Activated CD8-positive, alpha-beta T cell treated with anti-CD3 and anti-CD28 coated beads, Interleukin-2, amount 10 ng/mL, durations not matched to agents 7 days and 5 days (primary cell): ENCODE results near the gene HSPH1. TPM values are rescaled to one million over a fixed set of nuclear protein-coding genes. Genes with fewer than 3 reads are reported as not detected.
A peak's percentile ranks its signal among the peaks of the same experiment; 100 is the strongest.

Experiments
- ATAC-seq: fragments of 150-1000 bp; cut with Tn5 transposase; one replicate; pipeline ENCODE4 v1.10.0; 2021; ENCODE audit warnings: moderate library complexity
- CTCF ChIA-PET: fragments of 350-600 bp; sonication (Branson Sonifier 250); formaldehyde crosslinking; loops from one replicate; lab custom pipeline; 2021; ENCODE audit warnings: antibody characterized with exemption; lab: Charles Lee
- POLR2A ChIA-PET: fragments of 350-600 bp; sonication (Branson Sonifier 250); formaldehyde crosslinking; loops from one replicate; lab custom pipeline; 2021; ENCODE audit warnings: antibody characterized with exemption; lab: Charles Lee
- DNase-seq: peaks from one replicate; pipeline ENCODE4 v3.0.0-alpha.2; 2020
- H3K27ac Mint-ChIP-seq: one replicate; pipeline ENCODE4 v1.8.0; 2021; ENCODE audit warnings: mild to moderate bottlenecking, mixed read lengths
- H3K27me3 Mint-ChIP-seq: one replicate; pipeline ENCODE4 v1.8.0; 2021; ENCODE audit warnings: low read depth, mixed read lengths
- H3K36me3 Mint-ChIP-seq: one replicate; pipeline ENCODE4 v1.8.0; 2021; ENCODE audit warnings: low read depth, mixed read lengths
- H3K4me1 Mint-ChIP-seq: one replicate; pipeline ENCODE4 v1.8.0; 2021; ENCODE audit warnings: low read depth, mixed read lengths
- H3K4me3 Mint-ChIP-seq: one replicate; pipeline ENCODE4 v1.8.0; 2021; ENCODE audit warnings: mild to moderate bottlenecking, mixed read lengths
- H3K9me3 Mint-ChIP-seq: one replicate; pipeline ENCODE4 v1.8.0; 2022; ENCODE audit warnings: mixed read lengths; ENCODE audit not compliant: insufficient read depth
- total RNA-seq, 2 experiments: library from RNA; stranded (reverse); gene quantifications; one replicate each; pipeline ENCODE4 v1.2.3, GENCODE V29; 2021

The HSPH1 gene
- total RNA-seq = 100 to 1,000 TPM; 139 to 140 TPM

GRCh38 chr13:31161557-31162150 lies at the start of gene HSPH1:
HSPH1 (minus strand) TSS chr13:31161904; CDS start chr13:31161582, 322 bp downstream.
- H3K27me3 Mint-ChIP-seq = no peaks in the 10 kb centered on the region
- DNase-seq (peak; percentile 99), ATAC-seq (peak; percentile 80)
- peak within 1 kb of the TSS; percentile 99 for H3K27ac Mint-ChIP-seq
- POLR2A ChIA-PET = interaction anchor here (0.6 to 1.5 kb wide), 4 partner anchors 10 to 523 kb away, joined by 3 to 4 read pairs (median 3); no protein-coding TSS in a partner anchor
- H3K9me3 Mint-ChIP-seq = no peaks in the 10 kb centered on the region
- H3K4me3 Mint-ChIP-seq = peak within 1 kb of the TSS; percentile 98
- peaks cover 42% of the 10 kb centered on the region for H3K4me1 Mint-ChIP-seq
- H3K36me3 Mint-ChIP-seq = peaks cover 30% of the 10 kb centered on the region
- CTCF ChIA-PET = interaction anchor here (0.8 to 1.6 kb wide), 4 partner anchors 9 to 579 kb away, joined by 3 to 5 read pairs (median 3); no protein-coding TSS in a partner anchor

DNA sequence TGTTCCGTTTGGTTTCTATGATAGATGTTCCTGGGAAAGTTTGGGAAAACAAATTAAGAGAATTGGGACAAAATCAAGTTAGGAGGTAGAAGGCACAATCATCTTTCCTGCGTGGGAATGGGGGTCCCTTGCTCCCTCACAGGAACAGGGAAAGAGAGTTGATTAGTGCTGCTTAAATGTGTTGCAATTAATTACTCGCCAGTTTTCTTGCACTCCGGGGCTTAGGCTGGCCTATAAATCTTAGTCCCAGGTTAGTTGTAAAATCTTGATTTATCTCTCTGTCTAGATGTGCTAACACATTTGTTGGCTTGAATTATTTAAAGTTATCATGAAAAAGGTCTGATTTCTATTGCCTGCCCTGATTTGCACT lies 48.1 kb upstream of the HSPH1 start:
- CTCF ChIA-PET = interaction anchor here (0.9 to 1.7 kb wide), 2 partner anchors 10 to 26 kb away, joined by 3 to 4 read pairs; partner anchors contain the start of gene B3GLCT
- peaks cover 7% of the 10 kb centered on the region for H3K4me1 Mint-ChIP-seq
- no peak for ATAC-seq
- no peaks in the 10 kb centered on the region for H3K27me3 Mint-ChIP-seq
- POLR2A ChIA-PET = no interaction called here
- H3K27ac Mint-ChIP-seq = no peak overlapping the region
- no peaks in the 10 kb centered on the region for H3K9me3 Mint-ChIP-seq
- H3K36me3 Mint-ChIP-seq = no peaks in the 10 kb centered on the region
- no peak overlapping the region for H3K4me3 Mint-ChIP-seq
- peak; percentile 10 for DNase-seq

DNA sequence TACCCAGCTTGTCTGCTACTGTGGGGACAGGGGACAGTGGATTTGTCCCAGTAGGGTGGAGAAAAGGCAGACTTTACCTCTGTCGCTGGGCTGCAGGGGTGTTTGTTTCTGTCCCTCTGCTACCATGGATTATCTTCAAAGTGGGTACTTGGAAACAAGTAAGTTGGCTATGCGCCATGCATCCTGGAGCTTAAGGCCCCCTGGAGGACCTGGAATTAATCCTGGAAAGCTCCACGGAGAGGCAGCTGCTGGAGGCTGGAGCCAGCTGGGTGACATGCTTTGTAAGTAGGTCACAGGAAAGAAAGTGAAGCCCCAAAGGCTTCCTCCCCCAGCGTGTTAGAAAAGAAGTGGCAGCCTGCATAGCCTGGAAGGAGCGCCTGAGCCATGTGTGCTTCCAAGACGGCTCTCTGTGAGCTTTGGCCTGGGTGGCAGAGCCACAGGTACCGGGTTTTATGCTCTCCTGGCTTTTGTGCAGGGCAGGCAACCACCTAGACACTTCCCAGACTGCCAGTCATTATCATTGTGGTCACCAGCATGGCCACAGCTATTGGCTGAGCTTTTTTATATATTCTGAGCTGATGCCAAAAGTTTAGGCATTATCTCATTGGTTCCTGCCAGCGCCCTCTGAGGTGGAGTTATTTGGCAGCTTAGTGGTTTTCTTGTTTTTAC lies 47.6 kb upstream of the HSPH1 start:
- no peak overlapping the region for H3K4me3 Mint-ChIP-seq
- ATAC-seq (no peak), DNase-seq (peak; percentile 20)
- CTCF ChIA-PET = interaction anchor here (0.9 to 1.7 kb wide), 2 partner anchors 10 to 27 kb away, joined by 3 to 4 read pairs; partner anchors contain the start of gene B3GLCT
- no peaks in the 10 kb centered on the region for H3K27me3 Mint-ChIP-seq
- no peaks in the 10 kb centered on the region for H3K9me3 Mint-ChIP-seq
- POLR2A ChIA-PET = no interaction called here
- H3K36me3 Mint-ChIP-seq = no peaks in the 10 kb centered on the region
- H3K27ac Mint-ChIP-seq = no peak overlapping the region
- peaks cover 12% of the 10 kb centered on the region for H3K4me1 Mint-ChIP-seq

- Mint-ChIP-seq H3K4me1 (peaks cover 17% of the 10 kb centered on the region), H3K27me3 (no peaks in the 10 kb centered on the region), H3K36me3 (no peaks in the 10 kb centered on the region), H3K27ac (no peak overlapping the region), H3K4me3 (no peak overlapping the region), H3K9me3 (no peaks in the 10 kb centered on the region)
- ChIA-PET POLR2A (interaction anchor here (0.6 kb wide), 1 partner anchor 52 kb away, joined by 3 read pairs; no protein-coding TSS in a partner anchor), CTCF (interaction anchor here (0.9 to 1.7 kb wide), 2 partner anchors 9 to 28 kb away, joined by 3 to 4 read pairs; partner anchors contain the start of gene B3GLCT)
- DNase-seq (peak; percentile 2), ATAC-seq (no peak)
Observed at GRCh38 chr13:31208559-31209122, 46.9 kb upstream of the HSPH1 start.

DNA sequence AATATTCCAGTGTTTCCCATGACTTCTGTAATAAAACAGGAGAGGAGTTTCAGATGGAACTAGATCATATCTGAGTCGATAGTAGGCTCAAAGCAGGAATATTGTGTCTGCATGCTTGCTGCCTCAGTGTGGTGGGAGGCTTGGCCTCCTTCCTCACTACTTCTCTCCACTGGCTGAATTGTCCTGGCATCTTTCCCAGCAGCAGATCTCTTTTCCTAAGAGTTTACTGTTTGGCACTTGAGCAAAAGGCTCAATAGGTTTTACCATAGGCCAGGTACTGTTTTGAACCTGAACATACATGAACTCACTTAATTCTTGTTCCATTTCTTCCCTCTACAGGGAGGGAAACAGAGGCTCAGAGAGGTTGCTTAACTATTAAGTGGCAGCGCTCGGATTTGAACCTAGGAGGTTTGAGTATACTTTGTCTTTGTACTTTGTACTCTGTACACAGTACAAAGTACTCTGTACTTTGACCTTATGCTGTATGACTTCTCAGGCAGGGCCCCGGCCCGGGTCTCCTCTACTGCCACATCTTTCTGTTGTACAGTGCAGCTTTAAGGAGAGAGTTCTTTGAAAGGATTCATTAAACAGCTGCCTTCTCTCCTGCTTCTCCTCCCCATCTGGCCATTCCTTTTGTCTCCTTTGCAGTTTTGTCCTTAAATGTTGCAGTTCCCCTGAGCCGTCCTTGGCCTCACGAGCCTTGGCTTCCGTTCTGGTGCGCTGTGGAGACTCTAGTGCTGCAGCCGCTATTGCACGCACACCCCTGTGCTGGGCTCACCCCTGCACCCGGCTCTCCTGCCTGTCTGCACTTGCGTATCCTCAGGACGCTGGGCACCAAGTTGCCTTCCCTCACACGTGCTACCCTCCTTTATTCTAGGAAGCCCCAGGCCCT lies 46.2 kb upstream of the HSPH1 start:
- ATAC-seq = no peak
- Mint-ChIP-seq H3K27ac (no peak overlapping the region), H3K4me1 (peaks cover 17% of the 10 kb centered on the region), H3K4me3 (no peak overlapping the region), H3K36me3 (no peaks in the 10 kb centered on the region), H3K9me3 (no peaks in the 10 kb centered on the region), H3K27me3 (no peaks in the 10 kb centered on the region)
- ChIA-PET POLR2A (interaction anchor here (0.6 kb wide), 1 partner anchor 52 kb away, joined by 3 read pairs; no protein-coding TSS in a partner anchor), CTCF (interaction anchor here (1.7 kb wide), 1 partner anchor 8 kb away, joined by 4 read pairs; the partner anchor contains the start of gene B3GLCT)
- peak; percentile 13 for DNase-seq

DNA sequence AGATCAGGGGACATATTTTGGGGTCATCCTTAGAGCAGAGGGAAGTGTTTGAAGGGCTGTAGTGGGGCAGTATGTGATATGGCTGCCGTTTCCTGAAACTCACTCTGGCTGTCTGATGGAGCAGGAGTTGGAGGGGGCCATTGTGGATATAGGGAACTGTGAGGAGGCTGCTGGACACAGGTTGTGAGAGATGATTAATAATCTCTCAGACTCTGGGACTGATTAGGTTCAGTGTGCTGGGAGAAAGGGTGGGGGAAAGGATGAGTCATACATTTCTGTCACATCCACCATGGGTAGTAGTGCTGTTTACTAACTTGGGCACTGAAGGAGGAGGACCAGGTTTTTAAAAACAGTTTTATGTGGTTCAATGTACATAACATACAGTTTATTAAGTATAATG lies 42.9 kb upstream of the HSPH1 start:
- no peak overlapping the region for H3K4me3 Mint-ChIP-seq
- CTCF ChIA-PET = no interaction called here
- no peaks in the 10 kb centered on the region for H3K9me3 Mint-ChIP-seq
- peaks cover 22% of the 10 kb centered on the region for H3K4me1 Mint-ChIP-seq
- DNase-seq (peak; percentile 31), ATAC-seq (no peak)
- no peak overlapping the region for H3K27ac Mint-ChIP-seq
- H3K27me3 Mint-ChIP-seq = no peaks in the 10 kb centered on the region
- no peaks in the 10 kb centered on the region for H3K36me3 Mint-ChIP-seq
- POLR2A ChIA-PET = interaction anchor here (0.7 kb wide), 1 partner anchor 66 kb away, joined by 3 read pairs; no protein-coding TSS in a partner anchor

DNA sequence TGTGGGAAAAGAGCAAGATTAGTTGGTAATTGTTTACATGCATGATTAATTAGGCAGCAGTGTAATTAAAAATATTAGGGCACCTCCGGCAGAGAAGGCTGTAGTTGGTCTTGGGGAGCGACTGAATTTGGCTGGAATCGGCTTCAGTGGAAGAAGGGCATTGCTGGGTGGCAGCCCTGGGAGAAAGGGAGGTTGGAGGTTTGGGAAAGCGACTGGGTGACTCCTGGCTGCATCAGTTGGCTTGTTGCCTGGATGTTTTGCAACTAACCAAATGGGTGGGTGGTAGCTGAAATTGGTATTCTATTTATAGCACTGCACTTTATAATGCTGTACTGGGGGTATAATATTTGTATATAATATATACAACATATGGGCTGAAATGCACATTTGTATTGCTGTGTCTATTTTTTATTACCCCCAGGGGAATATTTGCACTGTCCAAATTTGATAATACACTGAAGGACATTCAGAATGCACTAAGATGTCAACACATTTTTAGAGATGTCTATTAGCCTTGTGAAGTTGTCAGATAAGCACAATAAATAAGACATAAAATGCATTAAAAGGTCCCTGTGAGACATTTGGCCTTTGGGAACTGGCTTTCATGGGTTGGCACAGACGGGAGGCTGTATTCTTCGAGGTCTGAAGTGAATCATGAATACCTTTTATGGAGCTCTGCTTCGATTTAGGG lies 39.8 kb upstream of the HSPH1 start:
- no peak for DNase-seq
- Mint-ChIP-seq H3K4me1 (peaks cover 25% of the 10 kb centered on the region), H3K36me3 (no peaks in the 10 kb centered on the region), H3K27ac (peak overlapping the region; percentile 79), H3K27me3 (peaks cover 4% of the 10 kb centered on the region), H3K4me3 (peak overlapping the region; percentile 76), H3K9me3 (no peaks in the 10 kb centered on the region)
- CTCF ChIA-PET = interaction anchor here (0.6 to 2.7 kb wide), 9 partner anchors 10 to 45 kb away, joined by 3 to 10 read pairs (median 3); no protein-coding TSS in a partner anchor
- POLR2A ChIA-PET = interaction anchor here (0.9 kb wide), 1 partner anchor 39 kb away, joined by 3 read pairs; no protein-coding TSS in a partner anchor
- ATAC-seq = no peak

GRCh38 chr13:31200637-31200971 lies 38.9 kb upstream of the HSPH1 start:
- H3K27me3 Mint-ChIP-seq = peaks cover 4% of the 10 kb centered on the region
- peak overlapping the region; percentile 79 for H3K27ac Mint-ChIP-seq
- DNase-seq (peak; percentile 40), ATAC-seq (peak; percentile 31)
- POLR2A ChIA-PET = interaction anchor here (0.9 kb wide), 1 partner anchor 38 kb away, joined by 3 read pairs; no protein-coding TSS in a partner anchor
- CTCF ChIA-PET = interaction anchor here (0.9 to 2.7 kb wide), 6 partner anchors 11 to 45 kb away, joined by 3 to 10 read pairs (median 5); no protein-coding TSS in a partner anchor
- H3K36me3 Mint-ChIP-seq = no peaks in the 10 kb centered on the region
- H3K4me3 Mint-ChIP-seq = peak overlapping the region; percentile 76
- peaks cover 25% of the 10 kb centered on the region for H3K4me1 Mint-ChIP-seq
- no peaks in the 10 kb centered on the region for H3K9me3 Mint-ChIP-seq

GRCh38 chr13:31199849-31200636 lies 38.3 kb upstream of the HSPH1 start, which contains the start of gene B3GLCT:
B3GLCT (plus strand) TSS chr13:31199975; CDS start chr13:31200085, 110 bp downstream.
- H3K27me3 Mint-ChIP-seq = peaks cover 4% of the 10 kb centered on the region
- H3K36me3 Mint-ChIP-seq = no peaks in the 10 kb centered on the region
- H3K4me1 Mint-ChIP-seq = peaks cover 25% of the 10 kb centered on the region
- ChIA-PET POLR2A (interaction anchor here (0.7 kb wide), 1 partner anchor 39 kb away, joined by 3 read pairs; no protein-coding TSS in a partner anchor), CTCF (interaction anchor here (0.9 to 2.7 kb wide), 15 partner anchors 9 to 227 kb away, joined by 3 to 10 read pairs (median 4); no protein-coding TSS in a partner anchor)
- ATAC-seq (peak; percentile 86), DNase-seq (peak; percentile 81)
- peak within 1 kb of the TSS; percentile 78 for H3K4me3 Mint-ChIP-seq
- no peaks in the 10 kb centered on the region for H3K9me3 Mint-ChIP-seq
- H3K27ac Mint-ChIP-seq = peak within 1 kb of the TSS; percentile 83
